HEK293T (cell line): Measurements from ENCODE around the gene FCN2.

Experiments
- BHLHE40 ChIP-seq: fragments of 450-650 bp; IDR thresholded peaks from 2 replicates; pipeline ENCODE4 v1.6.1; 2016; ENCODE audit warnings: mild to moderate bottlenecking, moderate library complexity, borderline replicate concordance
- SP1 ChIP-seq: fragments of 450-650 bp; IDR thresholded peaks from 2 replicates; pipeline ENCODE4 v1.6.1; 2017
- ZNF384 ChIP-seq: fragments of 450-650 bp; IDR thresholded peaks from 2 replicates; pipeline ENCODE4 v1.6.1; 2016
- TF ChIP-seq, protein P1 (sequence below): fragments of 450-650 bp; IDR thresholded peaks from 2 replicates; pipeline ENCODE4 v1.6.1; 2016

DNA sequence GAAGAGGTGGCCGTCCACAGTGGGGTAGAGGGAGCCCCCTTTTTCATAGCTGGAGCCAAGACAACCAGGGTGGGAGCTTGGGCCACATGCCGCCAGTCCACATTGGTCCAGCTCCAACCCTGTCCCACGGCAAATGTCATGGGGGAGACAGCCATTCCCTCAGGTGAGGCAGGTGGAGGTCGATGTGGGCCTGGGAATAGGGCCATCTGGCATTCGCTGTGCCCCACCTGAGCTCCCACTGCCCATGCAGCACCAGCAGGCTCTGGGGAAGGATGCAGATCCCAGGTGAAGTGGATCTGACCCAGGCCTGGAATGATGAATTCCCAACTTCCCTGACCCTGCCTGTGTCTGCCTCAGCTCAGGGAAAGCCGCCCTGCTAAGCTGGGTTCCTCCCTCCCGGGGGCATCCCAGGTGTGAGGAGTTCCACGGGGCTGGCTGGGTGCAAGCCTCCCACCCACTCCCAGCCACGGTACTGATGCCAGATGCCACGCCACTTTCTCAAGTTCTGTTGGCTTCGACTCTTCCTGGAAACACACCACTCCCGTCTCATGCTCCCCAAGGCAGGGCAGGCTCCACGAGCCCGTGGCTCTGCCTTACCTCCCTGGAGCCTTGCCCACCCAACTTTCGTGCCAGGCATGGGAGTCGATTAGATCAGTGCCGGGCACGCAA, 25.2 kb upstream of the FCN2 start:
- no peak for TF ChIP-seq ZNF384
- TF ChIP-seq, protein P1, sequence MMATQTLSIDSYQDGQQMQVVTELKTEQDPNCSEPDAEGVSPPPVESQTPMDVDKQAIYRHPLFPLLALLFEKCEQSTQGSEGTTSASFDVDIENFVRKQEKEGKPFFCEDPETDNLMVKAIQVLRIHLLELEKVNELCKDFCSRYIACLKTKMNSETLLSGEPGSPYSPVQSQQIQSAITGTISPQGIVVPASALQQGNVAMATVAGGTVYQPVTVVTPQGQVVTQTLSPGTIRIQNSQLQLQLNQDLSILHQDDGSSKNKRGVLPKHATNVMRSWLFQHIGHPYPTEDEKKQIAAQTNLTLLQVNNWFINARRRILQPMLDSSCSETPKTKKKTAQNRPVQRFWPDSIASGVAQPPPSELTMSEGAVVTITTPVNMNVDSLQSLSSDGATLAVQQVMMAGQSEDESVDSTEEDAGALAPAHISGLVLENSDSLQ, result no peak
- no peak for TF ChIP-seq BHLHE40
- TF ChIP-seq SP1, result no peak
